Large intestine (tissue), 12 donors: ENCODE data around the gene PSMB7. TPM values are rescaled to one million over a fixed set of nuclear protein-coding genes. Genes with fewer than 3 reads are reported as not detected.

ENCODE experiments used
- DNase-seq, 2 donors: peaks; one replicate each; pipeline versions ENCODE4 v3.0.0 to v3.0.0-alpha.2; 2013
- H3K27ac ChIP-seq: one replicate; pipeline ENCODE4 v1.5.1; 2013; ENCODE audit warnings: low read length
- H3K27me3 ChIP-seq: 2 replicates; pipeline ENCODE4 v1.6.1; 2013; ENCODE audit warnings: low read length; ENCODE audit not compliant: control insufficient read depth, insufficient read depth
- H3K36me3 ChIP-seq: 2 replicates; pipeline ENCODE4 v1.6.1; 2013; ENCODE audit warnings: low read length; ENCODE audit not compliant: control insufficient read depth, insufficient read depth
- H3K4me1 ChIP-seq: one replicate; pipeline ENCODE4 v1.6.1; 2013; ENCODE audit warnings: low read length; ENCODE audit not compliant: control insufficient read depth, insufficient read depth
- H3K4me3 ChIP-seq: one replicate; pipeline ENCODE4 v1.5.1; 2013; ENCODE audit warnings: low read length
- H3K9me3 ChIP-seq: one replicate; pipeline ENCODE4 v1.6.1; 2013; ENCODE audit warnings: mild to moderate bottlenecking, low read depth, low read length, moderate library complexity; ENCODE audit not compliant: control insufficient read depth
- WGBS: methylation state at CpG from one replicate; pipeline ENCODE4 v1.1.5; 2013; ENCODE audit warnings: low lambda C conversion rate; ENCODE audit not compliant: insufficient coverage; 5-methylcytosine and 5-hydroxymethylcytosine counted together
- long read RNA-seq, 11 donors: transcript quantifications; one replicate each; lab custom pipeline, GENCODE V29; 2026
- polyA plus RNA-seq: library from polyadenylated mRNA; unstranded; fragments of 120-200 nt; gene quantifications from one replicate; pipeline ENCODE4 v1.2.1, GENCODE V29; 2013

The PSMB7 gene
- 148 TPM for polyA plus RNA-seq
- long read RNA-seq, donor 1, transcript PSMB7-201 (8 exons, 980 nt): major isoform, 34 of 62 reads
- long read RNA-seq, donor 1, partial matches to known transcripts: 28 of 62 reads
- long read RNA-seq, donor 1, other reads (novel, unspliced or antisense): 0 of 62 reads
- long read RNA-seq, donor 2, transcript PSMB7-201 (8 exons, 980 nt): major isoform, 58 of 152 reads
- long read RNA-seq, donor 2, partial matches to known transcripts: 88 of 152 reads
- long read RNA-seq, donor 2, other reads (novel, unspliced or antisense): 6 of 152 reads
- long read RNA-seq, donor 3: 0 reads
- long read RNA-seq, donor 4, partial matches to known transcripts: 0 of 4 reads
- long read RNA-seq, donor 4, other reads (novel, unspliced or antisense): 0 of 4 reads
- long read RNA-seq, donor 5, transcript PSMB7-201 (8 exons, 980 nt): major isoform, 54 of 84 reads
- long read RNA-seq, donor 5, partial matches to known transcripts: 30 of 84 reads
- long read RNA-seq, donor 5, other reads (novel, unspliced or antisense): 0 of 84 reads
- long read RNA-seq, donor 6, transcript PSMB7-201 (8 exons, 980 nt): major isoform, 41 of 108 reads
- long read RNA-seq, donor 6, partial matches to known transcripts: 47 of 108 reads
- long read RNA-seq, donor 6, other reads (novel, unspliced or antisense): 20 of 108 reads
- long read RNA-seq, donor 7, transcript PSMB7-201 (8 exons, 980 nt): major isoform, 30 of 42 reads
- long read RNA-seq, donor 7, partial matches to known transcripts: 12 of 42 reads
- long read RNA-seq, donor 7, other reads (novel, unspliced or antisense): 0 of 42 reads
- long read RNA-seq, donor 8, transcript PSMB7-201 (8 exons, 980 nt): major isoform, 79 of 122 reads
- long read RNA-seq, donor 8, partial matches to known transcripts: 35 of 122 reads
- long read RNA-seq, donor 8, other reads (novel, unspliced or antisense): 8 of 122 reads
- long read RNA-seq, donor 9, transcript PSMB7-201 (8 exons, 980 nt): major isoform, 91 of 148 reads
- long read RNA-seq, donor 9, partial matches to known transcripts: 47 of 148 reads
- long read RNA-seq, donor 9, other reads (novel, unspliced or antisense): 10 of 148 reads
- long read RNA-seq, donor 10, transcript PSMB7-201 (8 exons, 980 nt): major isoform, 86 of 122 reads
- long read RNA-seq, donor 10, partial matches to known transcripts: 36 of 122 reads
- long read RNA-seq, donor 10, other reads (novel, unspliced or antisense): 0 of 122 reads
- long read RNA-seq, donor 11, transcript PSMB7-201 (8 exons, 980 nt): major isoform, 36 of 54 reads
- long read RNA-seq, donor 11, partial matches to known transcripts: 18 of 54 reads
- long read RNA-seq, donor 11, other reads (novel, unspliced or antisense): 0 of 54 reads

DNA sequence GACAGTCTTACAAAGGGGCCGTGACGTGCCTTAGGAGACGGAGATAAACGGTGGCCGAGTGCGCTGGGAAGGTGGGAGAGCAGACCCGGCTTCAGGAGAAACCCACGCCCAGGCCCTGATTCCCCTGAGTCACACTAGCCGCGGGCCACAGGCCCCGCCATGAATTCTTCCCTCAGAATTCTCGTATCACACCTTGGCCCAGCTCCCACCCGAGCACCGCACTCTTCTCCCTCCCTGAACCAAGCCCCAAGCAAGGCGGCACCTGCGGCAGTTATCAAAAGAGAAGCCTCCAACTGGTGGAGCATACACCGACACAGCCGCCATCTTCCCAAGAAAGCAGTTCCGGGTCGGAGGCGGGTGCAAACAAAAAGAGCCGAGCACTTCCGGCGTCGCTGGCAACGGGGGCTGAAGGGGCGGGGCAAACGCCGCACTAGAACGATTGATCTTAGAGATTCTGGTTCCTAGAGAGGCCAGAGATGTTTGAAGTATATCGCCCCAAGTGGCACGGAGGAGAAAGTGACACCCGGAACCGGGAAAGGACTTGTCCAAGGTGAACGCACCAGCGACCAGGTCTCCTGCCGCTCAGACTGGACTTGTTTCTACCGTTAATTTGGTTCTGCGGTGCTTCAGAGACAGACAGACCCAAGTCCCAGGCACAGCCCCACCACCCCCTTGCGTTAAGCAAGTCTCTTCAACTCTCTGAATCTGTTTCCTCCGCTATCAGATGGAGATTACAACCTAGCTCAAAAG, at the start of gene PSMB7:
PSMB7 (minus strand) TSS at position 341 of the 750 bp plus-strand sequence; CDS start at position 324, 17 bp downstream.
- Histone ChIP-seq H3K9me3 (no peaks in the 10 kb centered on the region), H3K36me3 (peaks cover 37% of the 10 kb centered on the region), H3K27ac (no peak within 1 kb of the TSS), H3K4me3 (peak within 1 kb of the TSS; percentile 99), H3K27me3 (no peaks in the 10 kb centered on the region), H3K4me1 (peaks cover 2% of the 10 kb centered on the region)
- WGBS: no CpG with 5 or more reads among the region's 41 CpGs
- peak; percentile 95 for DNase-seq

DNA sequence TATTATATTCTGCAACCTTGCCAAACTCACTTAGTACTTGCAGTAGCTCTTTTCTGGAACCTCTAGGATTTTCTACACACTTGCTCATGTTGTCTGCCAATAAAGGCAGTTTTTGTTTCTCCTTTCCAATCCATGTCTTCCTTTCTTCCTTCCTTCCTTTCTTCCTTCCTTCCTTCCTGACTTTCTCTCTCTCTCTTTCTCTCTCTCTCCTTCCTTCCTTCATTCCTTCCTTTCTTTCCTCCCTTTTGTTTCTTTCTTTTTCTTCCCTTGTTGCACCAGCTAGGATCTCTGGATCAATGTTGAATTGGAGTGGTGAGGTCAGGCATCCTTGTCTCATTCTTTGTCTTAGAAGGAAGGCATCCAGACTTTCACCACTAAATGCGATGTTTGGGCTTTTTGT, 47.5 kb upstream of the PSMB7 start:
- H3K27ac ChIP-seq: no peak overlapping the region
- no peaks in the 10 kb centered on the region for H3K9me3 ChIP-seq
- no peaks in the 10 kb centered on the region for H3K36me3 ChIP-seq
- no CpG with 5 or more reads among the region's 1 CpG for WGBS
- DNase-seq: no peak
- H3K27me3 ChIP-seq: peaks cover 13% of the 10 kb centered on the region
- no peaks in the 10 kb centered on the region for H3K4me1 ChIP-seq
- no peak overlapping the region for H3K4me3 ChIP-seq

GRCh38 chr9:124458441-124458840, 43.2 kb upstream of the PSMB7 start:
- H3K36me3 ChIP-seq: no peaks in the 10 kb centered on the region
- no peak overlapping the region for H3K4me3 ChIP-seq
- no peak for DNase-seq
- H3K27ac ChIP-seq: no peak overlapping the region
- H3K4me1 ChIP-seq: no peaks in the 10 kb centered on the region
- H3K9me3 ChIP-seq: no peaks in the 10 kb centered on the region
- peaks cover 24% of the 10 kb centered on the region for H3K27me3 ChIP-seq
- WGBS: no CpG with 5 or more reads among the region's 9 CpGs

DNA sequence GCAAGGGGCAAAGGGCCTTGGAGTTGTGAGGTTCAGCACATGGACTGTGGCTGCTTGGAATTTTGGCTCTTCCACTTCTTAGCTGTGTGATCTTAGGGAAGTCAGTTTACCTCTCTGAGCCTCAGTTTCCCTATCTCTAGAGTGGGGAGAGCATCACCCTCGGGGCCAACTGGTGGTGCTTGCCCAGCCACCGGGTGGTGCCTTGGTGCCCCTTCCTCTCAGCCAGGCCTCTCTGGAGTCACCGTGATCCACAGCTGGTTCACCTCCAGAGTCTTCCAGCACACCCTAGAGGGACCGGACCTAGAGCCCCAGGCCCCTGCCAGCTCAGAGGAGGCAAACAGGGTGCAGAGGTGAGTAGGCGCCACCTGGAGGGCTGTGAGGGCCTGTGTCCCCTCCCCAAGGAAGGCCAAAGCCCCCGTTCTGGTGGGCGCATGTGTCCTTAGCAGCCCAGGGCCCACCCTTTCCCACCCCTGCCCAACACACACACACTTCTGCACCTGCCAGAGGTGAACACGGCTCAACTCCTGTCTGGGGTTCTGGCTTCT, 42.7 kb upstream of the PSMB7 start:
- H3K4me3 ChIP-seq: no peak overlapping the region
- no peak for DNase-seq
- H3K27me3 ChIP-seq: peaks cover 26% of the 10 kb centered on the region
- no peak overlapping the region for H3K27ac ChIP-seq
- peaks cover under 1% of the 10 kb centered on the region for H3K9me3 ChIP-seq
- H3K36me3 ChIP-seq: no peaks in the 10 kb centered on the region
- WGBS: no CpG with 5 or more reads among the region's 8 CpGs
- H3K4me1 ChIP-seq: no peaks in the 10 kb centered on the region

DNA sequence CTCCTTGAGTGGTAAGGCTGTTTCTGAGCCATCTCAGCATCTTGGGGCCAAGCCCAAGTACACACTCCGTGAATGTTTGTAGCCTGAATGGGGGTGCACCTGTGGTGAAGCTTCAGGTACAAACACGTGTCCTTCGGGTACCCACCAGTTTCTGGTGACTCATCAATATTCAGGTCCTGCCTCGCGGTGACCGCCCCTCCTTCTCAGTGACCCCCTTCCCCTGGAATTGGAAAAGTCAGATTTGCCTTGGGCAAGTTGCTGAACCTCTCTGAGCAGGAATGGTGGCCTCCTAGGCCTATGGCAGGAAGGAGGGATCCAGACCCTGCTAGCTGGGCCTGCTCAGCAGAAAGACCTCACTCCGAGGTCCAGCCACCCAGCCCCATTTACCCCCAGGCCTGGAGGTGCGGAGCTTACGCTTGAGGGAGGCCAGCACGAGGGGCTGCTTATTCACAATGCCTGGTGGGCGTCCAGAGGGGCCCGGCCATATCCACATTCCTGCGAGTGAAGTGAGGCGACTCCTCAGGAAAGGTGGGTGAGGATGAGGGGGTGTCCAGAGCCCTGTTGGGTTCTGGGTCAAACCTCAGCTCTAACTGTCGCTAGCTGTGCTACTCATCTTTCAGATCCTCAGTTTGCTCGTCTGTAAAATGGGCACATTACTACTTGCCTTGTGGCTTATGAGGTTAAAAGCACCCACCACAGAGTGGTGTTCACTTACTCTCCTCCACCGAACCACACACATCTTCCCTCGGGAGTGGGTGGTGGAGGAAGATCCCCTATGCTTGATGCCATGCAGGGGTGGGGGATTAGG, 42.0 kb upstream of the PSMB7 start:
- DNase-seq: no peak
- no peaks in the 10 kb centered on the region for H3K36me3 ChIP-seq
- peaks cover 30% of the 10 kb centered on the region for H3K27me3 ChIP-seq
- no peaks in the 10 kb centered on the region for H3K4me1 ChIP-seq
- peaks cover 3% of the 10 kb centered on the region for H3K9me3 ChIP-seq
- no CpG with 5 or more reads among the region's 18 CpGs for WGBS
- H3K27ac ChIP-seq: no peak overlapping the region
- H3K4me3 ChIP-seq: no peak overlapping the region

- H3K27me3 ChIP-seq: peaks cover 37% of the 10 kb centered on the region
- DNase-seq: no peak
- WGBS: 70% methylated on average over 2 of the region's 15 CpGs
Measured at GRCh38 chr9:124456341-124457078, 41.3 kb upstream of the PSMB7 start.

DNA sequence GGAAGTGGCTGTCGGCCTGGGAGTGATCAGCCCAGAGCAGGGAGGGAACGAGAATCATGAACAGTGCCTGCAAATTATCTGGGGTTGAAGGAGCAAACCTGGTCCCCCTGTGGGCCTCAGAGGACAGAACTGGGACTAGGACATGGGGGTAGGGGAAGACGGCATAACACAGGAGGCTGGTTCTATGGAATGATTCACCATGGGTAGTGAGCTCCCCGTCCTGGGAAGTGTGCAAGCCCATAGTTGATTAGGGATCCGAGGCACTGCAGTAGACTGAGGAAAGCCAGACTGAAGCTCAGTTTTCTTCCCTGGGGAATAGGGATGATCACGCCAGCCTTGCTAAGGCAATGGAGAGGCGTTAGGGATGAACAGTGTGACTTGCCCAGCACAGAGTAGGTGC, 40.6 kb upstream of the PSMB7 start:
- H3K9me3 ChIP-seq: peaks cover 3% of the 10 kb centered on the region
- H3K27me3 ChIP-seq: peaks cover 44% of the 10 kb centered on the region
- H3K36me3 ChIP-seq: no peaks in the 10 kb centered on the region
- H3K4me1 ChIP-seq: peaks cover 1% of the 10 kb centered on the region
- WGBS: no CpG with 5 or more reads among the region's 7 CpGs
- H3K4me3 ChIP-seq: no peak overlapping the region
- DNase-seq: no peak
- no peak overlapping the region for H3K27ac ChIP-seq

More at GRCh38 chr9:124456341-124457078, 41.3 kb upstream of the PSMB7 start:
- no peaks in the 10 kb centered on the region for H3K36me3 ChIP-seq
- no peaks in the 10 kb centered on the region for H3K4me1 ChIP-seq
- no peak overlapping the region for H3K27ac ChIP-seq
- no peak overlapping the region for H3K4me3 ChIP-seq
- H3K9me3 ChIP-seq: peaks cover 3% of the 10 kb centered on the region

GRCh38 chr9:124454791-124455443, 39.7 kb upstream of the PSMB7 start:
- Histone ChIP-seq H3K4me1 (peaks cover 6% of the 10 kb centered on the region), H3K27ac (no peak overlapping the region), H3K9me3 (peaks cover 5% of the 10 kb centered on the region), H3K27me3 (peaks cover 52% of the 10 kb centered on the region), H3K36me3 (no peaks in the 10 kb centered on the region), H3K4me3 (no peak overlapping the region)
- no CpG with 5 or more reads among the region's 14 CpGs for WGBS
- DNase-seq: no peak
